ENCODE measurements around the gene OR2F2.

Gene OR2F2

GRCh38 chr7:143924851-143925250, 10.2 kb upstream of the OR2F2 start:
- H3K27ac ChIP-seq = no peak overlapping the region

GRCh38 chr7:143929224-143929920, 5.7 kb upstream of the OR2F2 start:
- no peak overlapping the region for H3K27ac ChIP-seq
- no peak for TF ChIP-seq CTCF (conservative IDR thresholded peaks at IDR 0.05)

More at GRCh38 chr7:143924851-143925250, 10.2 kb upstream of the OR2F2 start:
- TF ChIP-seq CTCF (conservative IDR thresholded peaks at IDR 0.05) = no peak

- TF ChIP-seq CTCF (conservative IDR thresholded peaks at IDR 0.05) = no peak
Observed at GRCh38 chr7:143931739-143932138, 3.3 kb upstream of the OR2F2 start.

GRCh38 chr7:143936087-143937009, 1.3 kb downstream of the OR2F2 start:
- no peak overlapping the region for H3K27ac ChIP-seq
- TF ChIP-seq CTCF (conservative IDR thresholded peaks at IDR 0.05) = no peak

More at GRCh38 chr7:143931739-143932138, 3.3 kb upstream of the OR2F2 start:
- no peak overlapping the region for H3K27ac ChIP-seq

- no peak overlapping the region for H3K27ac ChIP-seq
- TF ChIP-seq CTCF (conservative IDR thresholded peaks at IDR 0.05) = no peak
Observed at GRCh38 chr7:143938379-143939243, 3.6 kb downstream of the OR2F2 start.

- no peak for TF ChIP-seq CTCF (conservative IDR thresholded peaks at IDR 0.05)
- no peak overlapping the region for H3K27ac ChIP-seq
Observed at GRCh38 chr7:143945423-143945822, 10.4 kb downstream of the OR2F2 start.
